Peyer's patch (tissue), 4 donors: ENCODE results near the gene TMEM107.

Experiments
- CTCF ChIP-seq, 6 experiments: fragments of 450-650 bp in 4 of 6; fragments of 200-600 bp in 2 of 6; sonication (generic) in 1 of 6; IDR thresholded peaks; one replicate each; pipeline ENCODE4 v1.5.1; 2017 to 2019; ENCODE audit warnings: antibody characterized with exemption in 6 of 6, mild to moderate bottlenecking in 3 of 6, moderate library complexity in 1 of 6
- POLR2A ChIP-seq, 2 donors: fragments of 450-650 bp; IDR thresholded peaks; one replicate each; pipeline ENCODE4 v1.5.1; 2017; ENCODE audit warnings: antibody characterized with exemption in 2 of 2, mild to moderate bottlenecking in 2 of 2, moderate library complexity in 2 of 2

DNA sequence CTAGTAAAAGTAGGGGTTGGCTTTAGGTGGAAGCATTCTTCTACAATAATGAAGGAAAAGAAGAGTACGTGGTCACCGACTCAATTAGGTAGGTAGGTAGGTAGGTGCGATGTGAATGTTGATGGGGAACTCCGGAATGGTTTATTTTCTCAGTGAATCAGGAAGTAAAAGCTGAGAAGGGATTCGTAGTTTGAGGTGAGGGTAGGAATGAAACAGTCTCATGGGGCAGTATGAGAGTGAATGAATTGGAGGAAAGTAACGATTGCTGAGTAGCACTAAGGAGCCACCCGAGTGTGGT, 37.9 kb downstream of the TMEM107 start:
- TF ChIP-seq POLR2A (IDR thresholded peaks at IDR 0.05) (no peak), CTCF (IDR thresholded peaks at IDR 0.05) (no peak)
